WTC11 (cell line): Measurements from ENCODE around the gene DDR2.

Experiments
- AFF4 ChIP-seq: sonication (generic); formaldehyde crosslinking; IDR thresholded peaks from 2 replicates; pipeline ENCODE4 v1.8.1; 2023; ENCODE audit warnings: mild to moderate bottlenecking, missing genetic modification reagents, borderline replicate concordance
- CREB1 ChIP-seq: sonication (generic); formaldehyde crosslinking; IDR thresholded peaks from 2 replicates; pipeline ENCODE4 v1.8.0; 2023; ENCODE audit warnings: mild to moderate bottlenecking, missing genetic modification reagents
- CREM ChIP-seq: sonication (generic); formaldehyde crosslinking; IDR thresholded peaks from 2 replicates; pipeline ENCODE4 v1.8.1; 2022; ENCODE audit warnings: mild to moderate bottlenecking, missing genetic modification reagents, moderate library complexity
- CTCF ChIP-seq: fragments of 200-600 bp; IDR thresholded peaks from 2 replicates; pipeline ENCODE4 v1.8.0; 2022; ENCODE audit warnings: antibody characterized with exemption
- E2F1 ChIP-seq: sonication (generic); formaldehyde crosslinking; IDR thresholded peaks from 2 replicates; pipeline ENCODE4 v1.8.0; 2022; ENCODE audit warnings: mild to moderate bottlenecking, missing genetic modification reagents
- ELF4 ChIP-seq: sonication (generic); formaldehyde crosslinking; IDR thresholded peaks from 2 replicates; pipeline ENCODE4 v1.8.1; 2022; ENCODE audit warnings: low read depth, mild to moderate bottlenecking, moderate library complexity, missing genetic modification reagents
- FOXP1 ChIP-seq: sonication (generic); formaldehyde crosslinking; IDR thresholded peaks from 2 replicates; pipeline ENCODE4 v1.8.0; 2022; ENCODE audit warnings: missing genetic modification reagents, mild to moderate bottlenecking, moderate library complexity, borderline replicate concordance
- TEAD4 ChIP-seq: sonication (generic); formaldehyde crosslinking; IDR thresholded peaks from 2 replicates; pipeline ENCODE4 v1.8.0; 2022; ENCODE audit warnings: mild to moderate bottlenecking, missing genetic modification reagents
- USF1 ChIP-seq: sonication (generic); formaldehyde crosslinking; IDR thresholded peaks from 2 replicates; pipeline ENCODE4 v1.8.0; 2022; ENCODE audit warnings: mild to moderate bottlenecking, missing genetic modification reagents
- ZMAT4 ChIP-seq: fragments of 250-450 bp; sonication (Bioruptor Pico); IDR thresholded peaks from 2 replicates; pipeline ENCODE4 v1.9.0; 2021; ENCODE audit warnings: mild to moderate bottlenecking

- TF ChIP-seq ZMAT4 (no peak), USF1 (CRISPR knock-in tag) (no peak), FOXP1 (CRISPR knock-in tag) (no peak), CTCF (no peak), TEAD4 (CRISPR knock-in tag) (no peak), AFF4 (no peak), CREB1 (CRISPR knock-in tag) (no peak), E2F1 (CRISPR knock-in tag) (no peak), ELF4 (CRISPR knock-in tag) (no peak), CREM (CRISPR knock-in tag) (no peak)
Observed at GRCh38 chr1:162732566-162733335, 100.5 kb downstream of the DDR2 start.
